Progenitor cell of endocrine pancreas (in vitro differentiated cells): ENCODE results near the gene PLOD3. TPM values are rescaled to one million over a fixed set of nuclear protein-coding genes. Genes with fewer than 3 reads are reported as not detected.

Experiments
- DNase-seq: peaks from one replicate; pipeline ENCODE4 v3.0.0; 2021; ENCODE audit warnings: low spot score; ENCODE audit not compliant: unreplicated experiment
- H3K27ac Mint-ChIP-seq: 2 replicates; pipeline ENCODE4 v1.8.0; 2021; ENCODE audit warnings: mild to moderate bottlenecking, moderate library complexity, mixed read lengths
- H3K27me3 Mint-ChIP-seq: 2 replicates; pipeline ENCODE4 v1.8.0; 2021; ENCODE audit warnings: mixed read lengths
- H3K36me3 Mint-ChIP-seq: 2 replicates; pipeline ENCODE4 v1.8.0; 2022; ENCODE audit warnings: mixed read lengths; ENCODE audit not compliant: insufficient read depth
- H3K4me1 Mint-ChIP-seq: 2 replicates; pipeline ENCODE4 v1.8.0; 2021; ENCODE audit warnings: low read depth, mixed read lengths
- H3K4me3 Mint-ChIP-seq: 2 replicates; pipeline ENCODE4 v1.8.0; 2021; ENCODE audit warnings: low read depth, mild to moderate bottlenecking, moderate library complexity, mixed read lengths
- H3K9me3 Mint-ChIP-seq: 2 replicates; pipeline ENCODE4 v1.8.0; 2021; ENCODE audit warnings: low read depth, mixed read lengths
- total RNA-seq: library from RNA; stranded (reverse); gene quantifications from 2 replicates; pipeline ENCODE4 v1.2.1, GENCODE V29; 2021
- TF ChIP-seq, protein P1 (sequence below): fragments of 200-600 bp; sonication (generic); IDR thresholded peaks from one replicate; pipeline ENCODE4 v1.5.0; 2021; ENCODE audit warnings: antibody characterized with exemption, mild to moderate bottlenecking; ENCODE audit not compliant: unreplicated experiment

The PLOD3 gene
- total RNA-seq, 1 donor from 2014 or later: 89.8 TPM

DNA sequence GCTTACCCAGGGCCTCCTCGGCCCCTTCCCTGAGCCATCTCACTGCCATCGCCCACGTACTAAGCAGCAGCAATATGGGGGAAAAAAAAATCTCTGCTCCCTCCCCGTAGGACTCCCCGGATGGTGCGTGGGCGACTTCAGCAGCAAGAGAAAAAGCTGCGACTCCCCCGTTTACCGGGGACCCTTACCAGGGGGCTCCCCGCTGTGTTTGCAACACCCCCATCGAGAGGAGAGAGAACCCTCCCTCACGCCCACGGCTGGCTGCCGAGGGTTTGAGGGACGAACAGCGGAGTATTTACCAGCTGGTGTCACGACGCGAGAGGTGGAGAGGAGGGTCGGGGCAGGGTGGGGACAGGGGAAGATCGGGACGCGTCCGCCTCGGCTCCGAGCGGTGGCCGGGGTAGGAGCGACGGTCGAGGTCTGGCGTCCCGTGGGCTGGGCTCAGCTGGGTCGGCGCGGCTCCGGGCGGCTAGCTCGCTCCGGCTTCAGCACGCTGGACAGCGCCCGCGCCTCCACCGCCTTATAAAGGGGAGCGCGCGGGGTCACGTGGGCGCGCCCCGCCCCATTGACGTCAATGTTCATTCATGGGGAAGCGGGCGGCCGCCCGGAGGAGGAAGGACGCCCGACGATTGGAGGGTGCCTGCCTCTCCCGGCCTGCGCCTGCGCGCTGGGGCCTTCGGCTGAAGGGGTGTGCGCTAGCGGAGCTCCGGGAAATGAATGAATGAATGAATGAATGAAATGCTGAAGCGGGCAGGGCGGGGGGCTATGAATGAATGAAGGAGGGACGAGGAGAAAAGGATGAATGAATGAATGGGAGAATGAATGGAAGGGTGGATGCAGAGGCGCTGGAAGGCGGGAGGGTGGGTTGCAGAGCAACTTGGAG lies 52.1 kb downstream of the PLOD3 start, which contains the start of gene VGF:
VGF (minus strand) TSS at position 495 of the 883 bp plus-strand sequence. CDS start 726 bp downstream, outside the sequence.
- Mint-ChIP-seq H3K27me3 (peaks cover 66% of the 10 kb centered on the region), H3K36me3 (peaks cover under 1% of the 10 kb centered on the region), H3K27ac (peak within 1 kb of the TSS; percentile 59), H3K4me3 (peak within 1 kb of the TSS; percentile 51), H3K9me3 (no peaks in the 10 kb centered on the region), H3K4me1 (peaks cover 12% of the 10 kb centered on the region)
- TF ChIP-seq, protein P1, sequence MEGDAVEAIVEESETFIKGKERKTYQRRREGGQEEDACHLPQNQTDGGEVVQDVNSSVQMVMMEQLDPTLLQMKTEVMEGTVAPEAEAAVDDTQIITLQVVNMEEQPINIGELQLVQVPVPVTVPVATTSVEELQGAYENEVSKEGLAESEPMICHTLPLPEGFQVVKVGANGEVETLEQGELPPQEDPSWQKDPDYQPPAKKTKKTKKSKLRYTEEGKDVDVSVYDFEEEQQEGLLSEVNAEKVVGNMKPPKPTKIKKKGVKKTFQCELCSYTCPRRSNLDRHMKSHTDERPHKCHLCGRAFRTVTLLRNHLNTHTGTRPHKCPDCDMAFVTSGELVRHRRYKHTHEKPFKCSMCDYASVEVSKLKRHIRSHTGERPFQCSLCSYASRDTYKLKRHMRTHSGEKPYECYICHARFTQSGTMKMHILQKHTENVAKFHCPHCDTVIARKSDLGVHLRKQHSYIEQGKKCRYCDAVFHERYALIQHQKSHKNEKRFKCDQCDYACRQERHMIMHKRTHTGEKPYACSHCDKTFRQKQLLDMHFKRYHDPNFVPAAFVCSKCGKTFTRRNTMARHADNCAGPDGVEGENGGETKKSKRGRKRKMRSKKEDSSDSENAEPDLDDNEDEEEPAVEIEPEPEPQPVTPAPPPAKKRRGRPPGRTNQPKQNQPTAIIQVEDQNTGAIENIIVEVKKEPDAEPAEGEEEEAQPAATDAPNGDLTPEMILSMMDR: no peak
- peak; percentile 80 for DNase-seq

- peak; percentile 53 for DNase-seq
- Mint-ChIP-seq H3K27ac (no peak overlapping the region), H3K27me3 (peaks cover 56% of the 10 kb centered on the region), H3K4me3 (peak overlapping the region; percentile 14), H3K4me1 (peaks cover 10% of the 10 kb centered on the region), H3K36me3 (peaks cover 4% of the 10 kb centered on the region), H3K9me3 (no peaks in the 10 kb centered on the region)
- TF ChIP-seq, protein P1: no peak
Observed at GRCh38 chr7:101164071-101164840, 53.1 kb downstream of the PLOD3 start.

- DNase-seq: no peak
- peaks cover 10% of the 10 kb centered on the region for H3K4me1 Mint-ChIP-seq
- H3K27me3 Mint-ChIP-seq: peaks cover 49% of the 10 kb centered on the region
- no peaks in the 10 kb centered on the region for H3K9me3 Mint-ChIP-seq
- H3K27ac Mint-ChIP-seq: no peak overlapping the region
- H3K36me3 Mint-ChIP-seq: peaks cover 5% of the 10 kb centered on the region
- TF ChIP-seq, protein P1: no peak
- H3K4me3 Mint-ChIP-seq: peak overlapping the region; percentile 56
Observed at GRCh38 chr7:101163279-101164070, 53.9 kb downstream of the PLOD3 start.

GRCh38 chr7:101162551-101163278 lies 54.7 kb downstream of the PLOD3 start:
- Mint-ChIP-seq H3K4me3 (peak overlapping the region; percentile 64), H3K9me3 (no peaks in the 10 kb centered on the region), H3K4me1 (peaks cover 10% of the 10 kb centered on the region), H3K27me3 (peaks cover 41% of the 10 kb centered on the region), H3K36me3 (peaks cover 9% of the 10 kb centered on the region), H3K27ac (peak overlapping the region; percentile 76)
- TF ChIP-seq, protein P1: no peak
- no peak for DNase-seq
